HEK293 (cell line): Measurements from ENCODE around the gene CCDC13.

Experiments used
- ZNF157 ChIP-seq: fragments of 450-650 bp; formaldehyde crosslinking; IDR thresholded peaks from 2 replicates; pipeline ENCODE4 v1.5.1; 2016; ENCODE audit warnings: missing biosample characterization, missing genetic modification characterization
- ZNF391 ChIP-seq: fragments of 450-650 bp; formaldehyde crosslinking; IDR thresholded peaks from 2 replicates; pipeline ENCODE4 v1.5.1; 2016; ENCODE audit warnings: low read depth, missing biosample characterization, missing genetic modification characterization, borderline replicate concordance
- TF ChIP-seq, protein P1 (sequence below): fragments of 450-650 bp; formaldehyde crosslinking; IDR thresholded peaks from 2 replicates; pipeline ENCODE4 v1.5.1; 2016; ENCODE audit warnings: missing biosample characterization, missing genetic modification characterization

DNA sequence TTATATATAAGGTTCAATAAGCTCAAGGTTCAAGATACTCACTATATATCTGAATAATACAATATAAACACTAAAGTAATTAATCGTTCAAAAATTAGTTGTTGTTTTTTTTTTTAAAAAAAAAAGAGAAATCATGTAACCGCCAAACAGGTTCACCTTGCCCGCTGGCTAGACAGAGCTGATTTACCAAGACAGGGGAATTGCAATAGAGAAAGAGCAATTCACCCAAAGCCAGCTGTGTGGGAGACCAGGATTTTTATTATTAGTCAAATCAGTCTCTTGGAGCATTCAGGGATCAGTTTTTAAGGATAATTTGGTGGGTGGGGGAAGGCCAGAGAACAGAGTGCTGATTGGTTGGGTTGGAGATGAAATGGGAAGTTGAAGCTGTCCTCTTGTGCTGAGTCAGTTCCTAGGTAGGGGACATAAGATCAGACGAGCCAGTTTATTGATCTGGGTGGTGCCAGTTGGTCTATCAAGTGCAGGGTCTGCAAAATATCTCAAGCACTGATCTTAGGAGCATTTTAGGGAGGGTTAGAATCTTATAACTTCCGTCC, 23.4 kb upstream of the CCDC13 start:
- TF ChIP-seq ZNF157 (tag by site-specific recombination) = no peak
- TF ChIP-seq, protein P1, sequence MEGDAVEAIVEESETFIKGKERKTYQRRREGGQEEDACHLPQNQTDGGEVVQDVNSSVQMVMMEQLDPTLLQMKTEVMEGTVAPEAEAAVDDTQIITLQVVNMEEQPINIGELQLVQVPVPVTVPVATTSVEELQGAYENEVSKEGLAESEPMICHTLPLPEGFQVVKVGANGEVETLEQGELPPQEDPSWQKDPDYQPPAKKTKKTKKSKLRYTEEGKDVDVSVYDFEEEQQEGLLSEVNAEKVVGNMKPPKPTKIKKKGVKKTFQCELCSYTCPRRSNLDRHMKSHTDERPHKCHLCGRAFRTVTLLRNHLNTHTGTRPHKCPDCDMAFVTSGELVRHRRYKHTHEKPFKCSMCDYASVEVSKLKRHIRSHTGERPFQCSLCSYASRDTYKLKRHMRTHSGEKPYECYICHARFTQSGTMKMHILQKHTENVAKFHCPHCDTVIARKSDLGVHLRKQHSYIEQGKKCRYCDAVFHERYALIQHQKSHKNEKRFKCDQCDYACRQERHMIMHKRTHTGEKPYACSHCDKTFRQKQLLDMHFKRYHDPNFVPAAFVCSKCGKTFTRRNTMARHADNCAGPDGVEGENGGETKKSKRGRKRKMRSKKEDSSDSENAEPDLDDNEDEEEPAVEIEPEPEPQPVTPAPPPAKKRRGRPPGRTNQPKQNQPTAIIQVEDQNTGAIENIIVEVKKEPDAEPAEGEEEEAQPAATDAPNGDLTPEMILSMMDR (tag by site-specific recombination) = no peak
- TF ChIP-seq ZNF391 = no peak
